Spleen (tissue), 7 donors: ENCODE measurements around the gene LMO3.

Source experiments
- POLR2A ChIP-seq, 3 donors: fragments of 450-650 bp; IDR thresholded peaks; one replicate each; pipeline ENCODE4 v1.5.1; 2017; ENCODE audit warnings: antibody characterized with exemption in 3 of 3, mild to moderate bottlenecking in 1 of 3
- POLR2AphosphoS5 ChIP-seq, 3 donors: sonication (generic); formaldehyde crosslinking; IDR thresholded peaks; one replicate each; pipeline ENCODE4 v1.5.1; 2017; ENCODE audit warnings: antibody characterized with exemption in 3 of 3
- TF ChIP-seq, protein P1 (sequence below), 11 experiments: fragments of 200-600 bp in 7 of 11; fragments of 450-650 bp in 4 of 11; sonication (generic) in 4 of 11; IDR thresholded peaks in 8 of 11; conservative IDR thresholded peaks in 3 of 11; 1 replicate in 7 of 11; 2 replicates in 4 of 11; pipeline versions ENCODE4 v1.4.0 to v1.8.0; 2016 to 2021; ENCODE audit warnings: antibody characterized with exemption in 11 of 11, inconsistent platforms in 4 of 11, mild to moderate bottlenecking in 1 of 11
- donor health status: DM: no; HTN: no; CAD: no; lungs with moderate emphysema.
- donor health status: DM: no; HTN: no; CAD: no.
- donor health status: DM: no; HTN: no; CAD: no.

DNA sequence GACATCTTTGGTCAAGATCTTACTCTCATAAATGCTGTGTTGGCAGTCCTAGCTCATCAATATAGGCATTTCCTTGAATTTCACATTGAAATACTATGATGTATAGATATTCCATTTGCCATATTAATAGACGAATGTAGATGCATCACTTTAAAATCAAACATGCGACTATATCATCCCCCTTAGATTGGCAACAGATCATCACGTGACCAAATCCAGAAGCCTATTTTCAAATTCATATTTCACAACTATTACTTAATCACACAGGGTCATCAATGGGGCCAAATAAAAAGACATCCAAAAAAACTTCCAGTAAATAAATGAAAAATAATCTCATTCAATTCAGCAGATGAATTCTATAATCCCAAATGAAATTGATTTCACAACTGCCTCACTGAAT is 15.3 kb downstream of the LMO3 start:
- TF ChIP-seq, protein P1, sequence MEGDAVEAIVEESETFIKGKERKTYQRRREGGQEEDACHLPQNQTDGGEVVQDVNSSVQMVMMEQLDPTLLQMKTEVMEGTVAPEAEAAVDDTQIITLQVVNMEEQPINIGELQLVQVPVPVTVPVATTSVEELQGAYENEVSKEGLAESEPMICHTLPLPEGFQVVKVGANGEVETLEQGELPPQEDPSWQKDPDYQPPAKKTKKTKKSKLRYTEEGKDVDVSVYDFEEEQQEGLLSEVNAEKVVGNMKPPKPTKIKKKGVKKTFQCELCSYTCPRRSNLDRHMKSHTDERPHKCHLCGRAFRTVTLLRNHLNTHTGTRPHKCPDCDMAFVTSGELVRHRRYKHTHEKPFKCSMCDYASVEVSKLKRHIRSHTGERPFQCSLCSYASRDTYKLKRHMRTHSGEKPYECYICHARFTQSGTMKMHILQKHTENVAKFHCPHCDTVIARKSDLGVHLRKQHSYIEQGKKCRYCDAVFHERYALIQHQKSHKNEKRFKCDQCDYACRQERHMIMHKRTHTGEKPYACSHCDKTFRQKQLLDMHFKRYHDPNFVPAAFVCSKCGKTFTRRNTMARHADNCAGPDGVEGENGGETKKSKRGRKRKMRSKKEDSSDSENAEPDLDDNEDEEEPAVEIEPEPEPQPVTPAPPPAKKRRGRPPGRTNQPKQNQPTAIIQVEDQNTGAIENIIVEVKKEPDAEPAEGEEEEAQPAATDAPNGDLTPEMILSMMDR (IDR thresholded peaks at IDR 0.05 in 8 of 11, conservative IDR thresholded peaks at IDR 0.05 in 3 of 11): no peak
- TF ChIP-seq POLR2AphosphoS5 (IDR thresholded peaks at IDR 0.05) (no peak), POLR2A (IDR thresholded peaks at IDR 0.05) (no peak)
